Kidney epithelial cell (primary cell): Measurements from ENCODE around the gene YOD1. TPM values are rescaled to one million over a fixed set of nuclear protein-coding genes. Genes with fewer than 3 reads are reported as not detected.

Experiments used
- DNase-seq: peaks from one replicate; pipeline ENCODE4 v3.0.0-alpha.2; 2010; ENCODE audit warnings: low read depth
- H3K27me3 ChIP-seq: 2 replicates; pipeline ENCODE4 v1.6.0; 2011; ENCODE audit warnings: low read length; ENCODE audit not compliant: control insufficient read depth, insufficient read depth
- H3K36me3 ChIP-seq: 2 replicates; pipeline ENCODE4 v1.5.1; 2011; ENCODE audit warnings: low read length; ENCODE audit not compliant: control insufficient read depth, insufficient read depth
- H3K4me3 ChIP-seq: 2 replicates; pipeline ENCODE4 v1.5.1; 2011; ENCODE audit warnings: low read depth, mild to moderate bottlenecking, control low read depth, low read length
- CTCF ChIP-seq: IDR thresholded peaks from 2 replicates; pipeline ENCODE4 v1.5.1; 2011; ENCODE audit warnings: mild to moderate bottlenecking, moderate library complexity, low read length, control low read depth, inconsistent platforms; ENCODE audit not compliant: insufficient read depth, poor library complexity, severe bottlenecking
- total RNA-seq: library from RNA; depleted of rRNA; stranded (reverse); fragments of >200 nt; gene quantifications from 2 replicates; pipeline ENCODE4 v1.2.3, GENCODE V29; 2015

Gene YOD1
- total RNA-seq, 1 donor from 2014 or later = 7.9 TPM

GRCh38 chr1:207063014-207063413 is 12.0 kb upstream of the YOD1 start:
- Histone ChIP-seq H3K36me3 (peaks cover 3% of the 10 kb centered on the region), H3K4me3 (no peak overlapping the region), H3K27me3 (no peaks in the 10 kb centered on the region)
- no peak for DNase-seq
- no peak for TF ChIP-seq CTCF

DNA sequence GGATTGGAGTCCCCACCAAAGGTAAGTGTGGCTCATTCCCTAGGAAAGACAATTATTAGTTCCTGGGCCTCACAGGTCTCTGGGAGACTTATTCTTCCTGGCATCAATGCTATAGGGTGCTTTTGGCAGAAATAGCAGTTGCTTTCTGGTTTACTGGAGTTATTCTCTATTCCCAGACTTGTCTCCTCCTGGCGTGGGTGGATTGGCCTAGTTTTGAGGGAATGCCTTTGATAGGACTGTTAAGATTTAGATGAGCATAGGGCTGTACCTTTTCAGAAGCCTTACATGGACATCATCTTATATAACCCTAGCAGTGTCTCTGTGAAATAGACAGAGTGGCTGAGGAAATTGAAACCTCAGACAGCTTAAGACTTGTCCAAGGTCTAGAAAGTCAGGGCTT is 11.1 kb upstream of the YOD1 start:
- no peak for TF ChIP-seq CTCF
- Histone ChIP-seq H3K36me3 (peaks cover 3% of the 10 kb centered on the region), H3K4me3 (no peak overlapping the region), H3K27me3 (no peaks in the 10 kb centered on the region)
- no peak for DNase-seq

DNA sequence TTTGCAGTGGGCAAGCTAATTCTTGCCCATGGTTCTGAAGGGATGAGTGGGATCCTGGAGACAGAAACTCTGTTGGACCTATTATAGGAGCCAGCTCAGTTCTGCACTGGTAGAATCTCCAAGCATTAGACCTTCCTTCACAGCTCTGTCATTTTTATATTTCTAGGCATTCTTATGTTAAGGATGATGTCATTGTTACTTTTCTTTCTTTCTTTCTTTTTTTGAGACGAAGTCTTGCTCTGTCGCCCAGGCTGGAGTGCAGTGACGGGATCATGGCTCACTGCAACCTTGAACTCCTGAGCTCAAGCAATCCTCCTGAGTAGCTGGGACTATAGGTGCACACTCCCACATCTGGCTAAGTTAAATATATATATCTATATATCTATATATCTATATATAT is 9.6 kb upstream of the YOD1 start:
- no peak for DNase-seq
- H3K4me3 ChIP-seq = no peak overlapping the region
- H3K27me3 ChIP-seq = no peaks in the 10 kb centered on the region
- H3K36me3 ChIP-seq = peaks cover 3% of the 10 kb centered on the region
- no peak for TF ChIP-seq CTCF

GRCh38 chr1:207059881-207060280 is 8.9 kb upstream of the YOD1 start:
- no peak for TF ChIP-seq CTCF
- DNase-seq = no peak
- Histone ChIP-seq H3K36me3 (peaks cover 2% of the 10 kb centered on the region), H3K27me3 (no peaks in the 10 kb centered on the region), H3K4me3 (no peak overlapping the region)

DNA sequence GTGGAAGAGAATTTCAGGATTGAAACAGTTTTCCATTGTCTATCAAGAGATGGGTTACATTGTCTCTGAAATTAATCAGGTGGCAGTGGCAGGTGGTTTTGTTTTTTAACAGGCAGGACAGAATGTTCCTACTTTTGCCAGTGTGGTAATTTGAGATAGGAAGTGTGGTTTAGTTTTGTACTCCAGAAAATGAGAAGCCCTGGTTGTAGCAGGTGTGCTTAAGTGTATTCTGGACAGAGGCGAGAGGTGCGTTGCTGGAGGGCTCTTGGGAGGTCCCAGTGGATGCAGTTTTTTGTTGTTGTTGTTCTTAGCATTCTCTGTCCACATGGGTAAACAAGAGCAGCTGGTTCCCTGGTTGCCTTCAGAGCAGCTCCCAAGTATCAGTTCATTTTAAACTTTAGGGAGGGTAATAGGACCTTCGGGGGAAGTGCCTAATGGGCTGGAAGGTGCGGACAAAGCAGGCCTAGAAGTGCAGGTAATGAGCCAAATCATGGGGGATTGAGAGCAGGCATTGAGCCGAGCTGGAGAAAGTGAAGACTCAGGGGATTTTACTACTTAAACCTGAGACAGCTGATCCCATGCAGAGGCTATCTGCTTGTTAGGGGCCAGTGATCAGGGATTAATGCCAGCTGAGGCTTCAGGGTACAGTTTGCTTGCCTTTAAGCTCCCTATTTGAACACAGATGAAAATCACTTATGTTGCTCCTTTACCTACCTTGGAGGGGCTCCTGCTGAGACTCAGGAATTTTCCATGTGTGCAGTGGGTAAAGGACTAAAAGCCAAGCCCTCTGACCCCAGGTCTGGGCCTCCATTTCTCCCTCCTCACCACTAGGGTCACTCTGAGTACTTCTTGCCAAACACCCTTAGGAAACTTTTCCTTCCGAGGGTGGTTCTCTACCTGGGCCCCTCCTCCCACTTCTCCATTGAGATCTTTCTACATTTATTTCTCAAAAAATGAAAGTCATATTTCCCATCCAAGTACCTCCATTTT is 8.2 kb upstream of the YOD1 start:
- H3K36me3 ChIP-seq = peaks cover 2% of the 10 kb centered on the region
- no peak overlapping the region for H3K4me3 ChIP-seq
- H3K27me3 ChIP-seq = no peaks in the 10 kb centered on the region
- TF ChIP-seq CTCF = no peak
- DNase-seq = no peak
